ENCODE data around the gene PER1. TPM values are rescaled to one million over a fixed set of nuclear protein-coding genes. Genes with fewer than 3 reads are reported as not detected.

PER1 gene
- total RNA-seq, 1 experiment from 2014 or later, result 36.5 TPM

DNA sequence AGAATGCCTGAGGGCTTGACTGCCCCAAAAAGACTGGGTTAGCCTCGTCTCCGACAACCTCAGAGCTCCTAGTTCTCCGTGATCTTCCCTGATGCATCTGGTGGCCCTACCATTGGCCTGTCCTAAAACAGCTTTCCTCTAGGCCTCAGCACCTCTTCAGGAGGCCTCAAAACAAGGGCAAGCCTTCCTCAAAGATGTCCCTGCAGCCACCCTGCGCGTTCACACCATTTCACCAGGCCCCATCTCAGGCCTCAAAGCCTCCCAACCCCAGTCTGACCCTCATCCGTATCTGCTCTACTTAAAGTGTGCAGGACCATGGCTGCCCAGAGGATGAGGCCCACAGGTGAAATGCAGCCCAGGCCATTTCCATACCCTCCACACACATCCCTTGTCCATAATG, 41.3 kb downstream of the PER1 start:
- no peak overlapping the region for H4K91ac ChIP-seq (ENCODE audit: insufficient read length, low read depth, low read length)
- H2BK120ac ChIP-seq (ENCODE audit: low read depth, low read length, poor library complexity, severe bottlenecking), result no peak overlapping the region
- peaks cover 6% of the 10 kb centered on the region for H3K23me2 ChIP-seq (ENCODE audit: insufficient read length, low read depth, low read length, poor library complexity, severe bottlenecking)
- no peak overlapping the region for H3T11ph ChIP-seq (ENCODE audit: low read length)
- no peak overlapping the region for H2BK12ac ChIP-seq (ENCODE audit: insufficient read length, low read depth, low read length)
- H4K5ac ChIP-seq (ENCODE audit: insufficient read length, low read depth, low read length), result no peak overlapping the region
- no peak for DNase-seq
- Mint-ChIP-seq H3K9me3 (no peaks in the 10 kb centered on the region), H3K36me3 (ENCODE audit: insufficient read depth in 1 of 3, low read depth in 3 of 3) (no peaks in the 10 kb centered on the region), H3K27me3 (ENCODE audit: low read depth) (peaks cover 88% of the 10 kb centered on the region), H3K4me3 (peak overlapping the region; percentile 49 to 66; a peak in 4 of 5 replicates), H3K4me1 (peaks cover 9 to 10% of the 10 kb centered on the region in 2 experiments), H3K27ac (no peak overlapping the region)
- H3K18ac ChIP-seq (ENCODE audit: insufficient read length, low read depth, low read length), result no peak overlapping the region
- no peak overlapping the region for H2BK15ac ChIP-seq (ENCODE audit: low read depth, low read length)
- H3K4me2 ChIP-seq (ENCODE audit: insufficient read depth, insufficient read length, low read length), result no peak overlapping the region
- H3K14ac ChIP-seq (ENCODE audit: insufficient read depth, low read length), result no peak overlapping the region
- no peak overlapping the region for H2AK5ac ChIP-seq (ENCODE audit: insufficient read length, low read length)
- no peak overlapping the region for H3K23ac ChIP-seq (ENCODE audit: insufficient read length, low read depth, low read length)
- no peaks in the 10 kb centered on the region for H3K79me2 ChIP-seq (ENCODE audit: insufficient read depth, low read length)
- no peaks in the 10 kb centered on the region for H4K20me1 ChIP-seq (ENCODE audit: control insufficient read depth, insufficient read depth, insufficient read length)
- H3K56ac ChIP-seq (ENCODE audit: insufficient read length, low read depth, low read length), result no peak overlapping the region
- H2BK5ac ChIP-seq (ENCODE audit: insufficient read length, low read length), result no peak overlapping the region
- no peaks in the 10 kb centered on the region for H3K4me1 ChIP-seq (ENCODE audit: insufficient read depth, low read length)
- H3K9ac ChIP-seq (ENCODE audit: extremely low read depth, insufficient read length, low read length), result no peak overlapping the region
- peaks cover 4% of the 10 kb centered on the region; the same call in 1 of the 2 replicates for H3K27me3 ChIP-seq (ENCODE audit: insufficient read depth, low read length)
- no peak overlapping the region for H2BK20ac ChIP-seq (ENCODE audit: low read depth, low read length, poor library complexity, severe bottlenecking)
- H4K8ac ChIP-seq (replicated peaks; ENCODE audit: insufficient read length, low read depth, low read length), result no peak overlapping the region
- TF ChIP-seq, protein P1, sequence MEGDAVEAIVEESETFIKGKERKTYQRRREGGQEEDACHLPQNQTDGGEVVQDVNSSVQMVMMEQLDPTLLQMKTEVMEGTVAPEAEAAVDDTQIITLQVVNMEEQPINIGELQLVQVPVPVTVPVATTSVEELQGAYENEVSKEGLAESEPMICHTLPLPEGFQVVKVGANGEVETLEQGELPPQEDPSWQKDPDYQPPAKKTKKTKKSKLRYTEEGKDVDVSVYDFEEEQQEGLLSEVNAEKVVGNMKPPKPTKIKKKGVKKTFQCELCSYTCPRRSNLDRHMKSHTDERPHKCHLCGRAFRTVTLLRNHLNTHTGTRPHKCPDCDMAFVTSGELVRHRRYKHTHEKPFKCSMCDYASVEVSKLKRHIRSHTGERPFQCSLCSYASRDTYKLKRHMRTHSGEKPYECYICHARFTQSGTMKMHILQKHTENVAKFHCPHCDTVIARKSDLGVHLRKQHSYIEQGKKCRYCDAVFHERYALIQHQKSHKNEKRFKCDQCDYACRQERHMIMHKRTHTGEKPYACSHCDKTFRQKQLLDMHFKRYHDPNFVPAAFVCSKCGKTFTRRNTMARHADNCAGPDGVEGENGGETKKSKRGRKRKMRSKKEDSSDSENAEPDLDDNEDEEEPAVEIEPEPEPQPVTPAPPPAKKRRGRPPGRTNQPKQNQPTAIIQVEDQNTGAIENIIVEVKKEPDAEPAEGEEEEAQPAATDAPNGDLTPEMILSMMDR (conservative IDR thresholded peaks at IDR 0.05), result no peak
- H2AFZ ChIP-seq (ENCODE audit: low read length), result no peak overlapping the region
- no peak overlapping the region for H3K4ac ChIP-seq (ENCODE audit: low read depth, low read length)
- H3K9me3 ChIP-seq (ENCODE audit: control insufficient read depth, low read depth, low read length), result no peaks in the 10 kb centered on the region
- WGBS (ENCODE audit: extremely low coverage, insufficient read length, low lambda C conversion rate), result no CpG with 5 or more reads among the region's 6 CpGs
- no peak overlapping the region for H3K27ac ChIP-seq (ENCODE audit: insufficient read length, low read depth, low read length)
- H3K79me1 ChIP-seq (ENCODE audit: insufficient read depth, low read depth, low read length, poor library complexity, severe bottlenecking), result no peaks in the 10 kb centered on the region
